Stimulated activated CD4-positive, alpha-beta T cell treated with anti-CD3 and anti-CD28 coated beads, Interleukin-1b, Interleukin-23, amount 100 ng/mL, for 48 hours (primary cell): Measurements from ENCODE around the gene ANKRD12.
"Not testable (repeated sequence)": the region's sequence is repeated elsewhere in the genome, so short reads cannot be mapped to it uniquely, and the experiment has no call there.

Source experiments
- DNase-seq: peaks from one replicate; pipeline ENCODE4 v3.0.0-alpha.2; 2020

ANKRD12 gene

GRCh38 chr18:9147440-9148202 lies 11.0 kb downstream of the ANKRD12 start:
- no peak for DNase-seq

GRCh38 chr18:9148203-9148552 lies 11.6 kb downstream of the ANKRD12 start:
- no peak for DNase-seq

DNA sequence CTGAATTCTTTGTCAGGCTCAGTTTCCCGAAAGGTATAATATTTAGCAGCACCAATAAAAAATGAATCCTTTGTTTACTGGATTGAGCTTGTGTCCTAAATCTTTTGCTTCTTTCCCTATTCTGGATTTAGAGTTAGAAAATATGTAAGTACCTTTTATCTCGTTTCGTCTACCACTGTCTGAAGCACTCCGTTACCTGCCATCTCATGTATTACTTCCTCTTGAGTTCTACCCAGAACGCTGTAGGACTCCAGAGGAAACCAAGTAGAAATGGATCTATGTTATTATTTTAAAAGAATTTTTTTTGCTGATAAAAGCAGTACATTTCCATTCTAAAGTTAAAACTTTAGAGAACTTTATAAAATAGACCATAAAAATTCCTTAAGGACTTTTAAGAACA lies 13.5 kb downstream of the ANKRD12 start:
- no peak for DNase-seq

GRCh38 chr18:9153256-9153655 lies 16.7 kb downstream of the ANKRD12 start:
- no peak for DNase-seq

- no peak for DNase-seq
These were observed 20.1 kb downstream of the ANKRD12 start for GRCh38 chr18:9156604-9157249.

DNA sequence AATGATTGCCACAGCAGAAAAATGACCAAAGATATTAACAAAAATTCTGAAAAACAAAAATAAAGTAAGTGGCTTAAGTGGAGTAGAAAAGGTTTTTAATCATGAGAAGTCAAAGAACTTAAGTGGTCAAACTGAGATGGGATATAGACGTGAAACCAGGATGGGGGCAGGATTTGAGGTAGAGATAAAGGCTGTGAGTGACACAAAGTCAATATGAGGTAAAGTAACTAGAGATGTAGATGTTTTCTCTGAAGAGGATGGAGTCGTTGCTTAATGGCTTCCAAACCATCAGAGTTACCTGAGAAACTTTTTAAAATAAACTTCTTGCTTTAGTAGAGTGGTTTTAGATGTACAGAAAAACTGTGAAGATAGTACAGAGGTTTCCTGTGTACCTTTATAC lies 21.2 kb downstream of the ANKRD12 start:
- DNase-seq: no peak

DNA sequence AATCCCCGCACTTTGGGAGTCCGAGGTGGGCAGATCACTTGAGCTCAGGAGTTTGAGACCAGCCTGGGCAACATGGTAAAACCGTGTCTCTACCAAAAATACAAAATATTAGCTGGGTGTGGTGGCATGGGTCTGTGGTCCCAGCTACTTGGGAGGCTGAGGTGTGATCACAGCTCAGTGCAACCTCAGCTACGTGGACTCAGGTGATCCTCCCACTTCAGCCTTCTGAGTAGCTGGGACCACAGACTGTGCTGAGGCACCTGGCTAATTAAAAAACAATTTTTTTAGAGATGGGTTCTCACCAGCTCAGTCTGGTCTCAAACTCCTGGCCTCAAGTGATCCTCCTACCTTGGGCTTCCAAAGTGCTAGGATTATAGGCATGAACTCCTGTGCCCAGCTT lies 23.4 kb downstream of the ANKRD12 start:
- no peak for DNase-seq

GRCh38 chr18:9162663-9163062 lies 26.1 kb downstream of the ANKRD12 start:
- DNase-seq: not testable (repeated sequence)

GRCh38 chr18:9164149-9164548 lies 27.6 kb downstream of the ANKRD12 start:
- DNase-seq: not testable (repeated sequence)

GRCh38 chr18:9165883-9166282 lies 29.3 kb downstream of the ANKRD12 start:
- DNase-seq: not testable (repeated sequence)

GRCh38 chr18:9169515-9169914 lies 32.9 kb downstream of the ANKRD12 start:
- not testable (repeated sequence) for DNase-seq

- not testable (repeated sequence) for DNase-seq
These were observed 35.3 kb downstream of the ANKRD12 start for GRCh38 chr18:9171919-9172318.

- no peak for DNase-seq
These were observed 36.0 kb downstream of the ANKRD12 start for GRCh38 chr18:9172506-9173127.

DNA sequence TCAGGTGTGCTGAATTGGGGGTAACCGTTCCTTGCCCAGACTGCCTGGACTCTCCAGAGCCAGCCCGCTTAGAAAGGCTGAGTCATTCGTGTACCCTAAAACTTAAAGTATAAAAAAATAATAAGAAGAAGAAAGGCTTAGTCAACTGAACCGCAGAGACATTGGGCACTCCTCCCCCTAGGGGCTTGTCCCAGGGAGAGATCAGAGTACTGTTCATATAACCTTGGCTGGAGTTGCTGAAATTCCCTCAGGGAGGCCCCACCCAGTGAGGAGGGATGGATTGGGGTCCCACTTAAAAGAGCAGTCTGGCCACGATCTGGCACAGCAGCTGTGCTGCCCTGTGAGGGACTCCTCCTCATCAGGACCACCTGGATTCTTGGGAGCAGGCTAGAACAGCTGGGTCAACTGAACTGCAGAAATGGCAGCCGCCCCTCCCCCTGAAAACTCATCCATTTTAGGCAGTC lies 37.2 kb downstream of the ANKRD12 start:
- no peak for DNase-seq

DNA sequence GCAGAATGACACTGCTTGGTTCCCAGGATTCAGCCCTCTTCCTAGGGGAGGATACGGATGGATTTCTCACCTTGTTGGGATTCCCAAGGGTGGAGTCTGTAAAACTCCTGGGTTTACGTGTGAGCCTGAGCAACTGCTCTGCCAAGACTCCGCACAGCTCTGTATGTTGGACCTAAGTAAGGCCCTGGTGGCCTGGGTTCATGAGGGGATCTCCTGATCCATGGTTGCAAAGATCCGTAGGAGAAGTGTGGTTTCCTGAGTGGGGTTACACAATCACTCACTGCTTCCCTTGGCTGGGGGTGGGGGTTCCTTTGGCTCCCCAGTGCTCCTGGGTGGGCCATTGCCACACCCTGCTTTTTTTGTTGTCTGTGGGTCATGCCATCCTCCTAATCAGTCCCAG lies 37.7 kb downstream of the ANKRD12 start:
- no peak for DNase-seq

- no peak for DNase-seq
These were observed 38.5 kb downstream of the ANKRD12 start for GRCh38 chr18:9175115-9175514.

GRCh38 chr18:9177031-9177430 lies 40.5 kb downstream of the ANKRD12 start:
- DNase-seq: no peak

- no peak for DNase-seq
These were observed 40.9 kb downstream of the ANKRD12 start for GRCh38 chr18:9177466-9177865.

DNA sequence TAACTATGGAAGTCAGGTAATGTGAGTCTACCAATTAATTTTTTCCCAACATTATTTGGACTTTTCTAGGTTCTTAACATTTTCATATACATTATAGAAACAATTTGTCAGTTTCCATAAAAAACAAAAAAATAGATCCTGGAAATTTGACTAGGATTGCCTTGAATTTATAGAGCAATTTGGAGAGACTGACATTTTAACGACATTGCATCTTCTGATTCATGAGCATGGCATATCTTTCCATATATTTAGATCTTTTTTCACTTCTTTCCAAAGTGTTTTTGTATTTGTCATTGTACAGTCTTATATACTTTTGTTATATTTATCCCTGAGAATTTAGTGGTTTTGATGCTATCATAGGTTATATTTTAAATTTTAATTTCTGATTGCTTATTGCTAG lies 42.0 kb downstream of the ANKRD12 start:
- DNase-seq: no peak

GRCh38 chr18:9181275-9181674 lies 44.7 kb downstream of the ANKRD12 start:
- no peak for DNase-seq

DNA sequence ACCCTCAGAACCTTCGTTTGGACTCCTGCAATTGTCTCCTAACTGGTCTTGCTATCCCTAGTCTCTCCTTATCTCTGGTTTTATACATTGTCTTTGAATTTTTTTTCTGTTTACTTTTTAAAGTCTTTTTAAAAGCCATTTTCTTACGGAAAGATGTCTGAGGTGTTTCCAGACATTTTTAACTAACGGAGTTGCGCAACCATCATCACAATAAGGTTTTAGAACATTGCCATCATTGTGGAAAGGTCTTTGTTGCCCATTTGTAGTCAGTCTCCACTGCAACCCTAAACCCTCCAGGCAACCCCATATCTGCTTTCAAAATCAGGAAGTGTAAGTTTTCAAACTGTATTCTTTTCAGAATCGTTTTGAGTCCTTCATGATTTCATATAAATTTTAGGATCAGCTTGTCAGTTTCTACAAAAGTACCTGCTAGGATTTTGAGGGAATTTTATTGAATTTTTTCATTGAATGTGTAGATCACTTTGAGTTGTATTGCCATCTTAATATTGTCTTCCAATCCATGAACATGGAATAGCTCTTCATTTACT lies 46.3 kb downstream of the ANKRD12 start:
- no peak for DNase-seq

GRCh38 chr18:9184998-9185613 lies 48.5 kb downstream of the ANKRD12 start:
- DNase-seq: peak; percentile 8
